Cardiac atrium fibroblast (primary cell): Measurements from ENCODE around the gene SPATA12. TPM values are rescaled to one million over a fixed set of nuclear protein-coding genes. Genes with fewer than 3 reads are reported as not detected.

Experiments used
- total RNA-seq: library from RNA; depleted of rRNA; stranded (reverse); fragments of >200 nt; gene quantifications from 2 replicates; pipeline ENCODE4 v1.2.3, GENCODE V29; 2015

Gene SPATA12
- not detected in 2 replicates for total RNA-seq

GRCh38 chr3:57060089-57060821, at the start of gene SPATA12:
Gene SPATA12, plus strand, starts transcription at chr3:57060664. Its CDS starts 13,031 bp downstream, at chr3:57073695.

Other genes starting within 250 kb of the SPATA12 start
- 1.3 and 3.6 TPM in 2 replicates for gene IL17RD, start 104.7 kb downstream of the SPATA12 start, total RNA-seq
- 0.16 TPM in 1 of 2 replicates, not detected in the other for gene HESX1, start 139.3 kb downstream of the SPATA12 start, total RNA-seq
- 16.4 and 24.3 TPM in 2 replicates for gene APPL1, start 167.1 kb downstream of the SPATA12 start, total RNA-seq
- not detected in 2 replicates for gene ASB14, start 232.0 kb downstream of the SPATA12 start, total RNA-seq